ENCODE measurements around the gene THEMIS2.

DNA sequence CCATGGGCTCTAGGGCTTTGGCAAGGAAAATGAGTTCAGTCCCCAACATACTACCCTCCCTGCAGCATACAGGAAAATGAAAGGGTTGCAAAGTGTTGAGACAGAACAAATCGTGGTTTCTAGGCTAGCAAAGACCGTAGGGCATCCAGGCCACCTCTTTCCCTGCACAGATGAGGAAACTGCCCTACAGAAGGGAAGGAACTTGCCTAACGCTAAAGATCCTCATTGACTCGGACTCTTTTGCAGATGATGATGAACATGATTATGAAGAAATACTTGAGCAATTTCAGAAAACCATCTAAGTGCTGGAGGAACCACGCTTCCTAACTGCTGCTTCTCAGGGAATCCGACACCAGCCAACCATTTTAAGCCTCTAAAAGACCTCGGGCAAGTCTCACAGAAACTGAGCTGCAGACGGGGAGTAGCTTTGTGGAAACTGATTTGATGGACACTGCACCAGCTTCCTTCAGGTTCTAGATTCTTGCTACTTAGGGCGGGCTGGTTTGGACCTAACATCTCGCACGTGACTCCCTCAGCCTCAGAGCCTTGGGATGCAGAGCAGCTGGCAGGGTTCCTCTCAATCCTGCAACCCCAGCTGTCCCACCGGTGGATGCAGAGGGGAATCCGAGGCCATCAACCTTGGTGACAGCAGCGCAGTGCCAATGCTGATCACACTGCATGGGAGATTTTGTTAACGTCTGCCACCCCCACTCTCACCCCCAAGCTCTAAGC, 13.4 kb downstream of the THEMIS2 start:
- TF ChIP-seq EZH2 (IDR thresholded peaks at IDR 0.05; ENCODE audit: borderline replicate concordance, low read depth, low read length, poor library complexity, severe bottlenecking): no peak
- TF ChIP-seq, protein P1, sequence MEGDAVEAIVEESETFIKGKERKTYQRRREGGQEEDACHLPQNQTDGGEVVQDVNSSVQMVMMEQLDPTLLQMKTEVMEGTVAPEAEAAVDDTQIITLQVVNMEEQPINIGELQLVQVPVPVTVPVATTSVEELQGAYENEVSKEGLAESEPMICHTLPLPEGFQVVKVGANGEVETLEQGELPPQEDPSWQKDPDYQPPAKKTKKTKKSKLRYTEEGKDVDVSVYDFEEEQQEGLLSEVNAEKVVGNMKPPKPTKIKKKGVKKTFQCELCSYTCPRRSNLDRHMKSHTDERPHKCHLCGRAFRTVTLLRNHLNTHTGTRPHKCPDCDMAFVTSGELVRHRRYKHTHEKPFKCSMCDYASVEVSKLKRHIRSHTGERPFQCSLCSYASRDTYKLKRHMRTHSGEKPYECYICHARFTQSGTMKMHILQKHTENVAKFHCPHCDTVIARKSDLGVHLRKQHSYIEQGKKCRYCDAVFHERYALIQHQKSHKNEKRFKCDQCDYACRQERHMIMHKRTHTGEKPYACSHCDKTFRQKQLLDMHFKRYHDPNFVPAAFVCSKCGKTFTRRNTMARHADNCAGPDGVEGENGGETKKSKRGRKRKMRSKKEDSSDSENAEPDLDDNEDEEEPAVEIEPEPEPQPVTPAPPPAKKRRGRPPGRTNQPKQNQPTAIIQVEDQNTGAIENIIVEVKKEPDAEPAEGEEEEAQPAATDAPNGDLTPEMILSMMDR (conservative IDR thresholded peaks at IDR 0.05; ENCODE audit: low read depth, low read length): no peak
